B cell (primary cell): Measurements from ENCODE around the gene ZMIZ1. TPM values are rescaled to one million over a fixed set of nuclear protein-coding genes. Genes with fewer than 3 reads are reported as not detected.

Experiments
- ATAC-seq: fragments of 200-7000 bp; cut with Tn5 transposase; one replicate; pipeline ENCODE4 v1.10.0; 2021; ENCODE audit warnings: low read depth, mild to moderate bottlenecking, moderate number of reproducible peaks, moderate library complexity
- CTCF ChIA-PET: fragments of 350-600 bp; sonication (Branson Sonifier 250); formaldehyde crosslinking; loops from one replicate; lab custom pipeline; 2021; ENCODE audit warnings: antibody characterized with exemption, inconsistent platforms; lab: Charles Lee
- POLR2A ChIA-PET: fragments of 350-600 bp; sonication (Branson Sonifier 250); formaldehyde crosslinking; loops from one replicate; lab custom pipeline; 2021; ENCODE audit warnings: antibody characterized with exemption; lab: Charles Lee
- DNase-seq: peaks from one replicate; pipeline ENCODE4 v3.0.0; 2013
- H2AFZ ChIP-seq: 2 replicates; pipeline ENCODE4 v1.6.1; 2012; ENCODE audit warnings: mild to moderate bottlenecking, low read depth, low read length; ENCODE audit not compliant: insufficient read depth, poor library complexity, severe bottlenecking
- H3K27ac ChIP-seq, 2 donors: 1 replicate in 1 of 2; 2 replicates in 1 of 2; pipeline ENCODE4 v1.5.1; 2012 to 2013; ENCODE audit warnings: low read length in 2 of 2, mild to moderate bottlenecking in 2 of 2, moderate library complexity in 1 of 2
- H3K27me3 ChIP-seq, 4 experiments: fragments of 200-600 bp in 1 of 4; sonication (generic) in 1 of 4; replicated peaks in 1 of 4; 1 replicate in 2 of 4; 2 replicates in 2 of 4; pipeline versions ENCODE4 v1.6.1 to v1.7.0; 2013 to 2016; ENCODE audit warnings: low read length in 3 of 4, mild to moderate bottlenecking in 2 of 4, mixed read lengths in 1 of 4, moderate library complexity in 1 of 4; ENCODE audit not compliant: insufficient read depth in 4 of 4, control insufficient read depth in 3 of 4; ENCODE audit errors: control extremely low read depth in 1 of 4
- H3K36me3 ChIP-seq, 2 experiments: replicated peaks in 1 of 2; 1 replicate in 1 of 2; 2 replicates in 1 of 2; pipeline versions ENCODE4 v1.6.1 to v1.7.1; 2013; ENCODE audit warnings: low read length in 1 of 2; ENCODE audit not compliant: insufficient read depth in 2 of 2, control insufficient read depth in 1 of 2; ENCODE audit errors: control extremely low read depth in 1 of 2, extremely low read depth in 1 of 2
- H3K4me1 ChIP-seq, 2 donors: fragments of 200-600 bp in 1 of 2; sonication (generic) in 1 of 2; 1 replicate in 1 of 2; 2 replicates in 1 of 2; pipeline versions ENCODE4 v1.5.1 to v1.6.1; 2013 to 2017; ENCODE audit warnings: low read length in 2 of 2; ENCODE audit not compliant: control insufficient read depth in 2 of 2, insufficient read depth in 2 of 2
- H3K4me2 ChIP-seq: replicated peaks from 2 replicates; pipeline ENCODE3; 2012; ENCODE audit warnings: mild to moderate bottlenecking, low read depth, low read length; ENCODE audit not compliant: poor library complexity, severe bottlenecking
- H3K4me3 ChIP-seq, 5 experiments: fragments of 200-600 bp in 1 of 5; sonication (generic) in 1 of 5; 1 replicate in 3 of 5; 2 replicates in 2 of 5; pipeline versions ENCODE4 v1.5.1 to v1.7.0; 2011 to 2016; ENCODE audit warnings: low read length in 4 of 5, mild to moderate bottlenecking in 4 of 5, low read depth in 2 of 5, control low read depth in 1 of 5, moderate library complexity in 1 of 5; ENCODE audit not compliant: insufficient read depth in 1 of 5; ENCODE audit errors: control extremely low read depth in 1 of 5, extremely low read depth in 1 of 5
- H3K79me2 ChIP-seq: fragments of 200-600 bp; sonication (generic); one replicate; pipeline ENCODE4 v1.6.0; 2016; ENCODE audit warnings: low read length; ENCODE audit not compliant: control insufficient read depth, insufficient read depth
- H3K9ac ChIP-seq: fragments of 200-600 bp; sonication (generic); 2 replicates; pipeline ENCODE4 v1.6.1; 2017; ENCODE audit warnings: mild to moderate bottlenecking, low read length, moderate library complexity
- H3K9me3 ChIP-seq, 3 donors: one replicate each; pipeline versions ENCODE4 v1.6.1 to v1.7.1; 2013; ENCODE audit warnings: low read length in 2 of 3; ENCODE audit not compliant: control insufficient read depth in 2 of 3, insufficient read depth in 1 of 3; ENCODE audit errors: control extremely low read depth in 1 of 3
- H4K20me1 ChIP-seq: 2 replicates; pipeline ENCODE4 v1.6.0; 2012; ENCODE audit warnings: mild to moderate bottlenecking, low read length; ENCODE audit not compliant: insufficient read depth, control insufficient read depth, poor library complexity, severe bottlenecking
- H3K27ac Mint-ChIP-seq: one replicate; pipeline ENCODE4 v1.8.0; 2021; ENCODE audit warnings: mixed read lengths
- H3K27me3 Mint-ChIP-seq: one replicate; pipeline ENCODE4 v1.8.0; 2021; ENCODE audit warnings: mixed read lengths
- H3K4me1 Mint-ChIP-seq: one replicate; pipeline ENCODE4 v1.8.0; 2021; ENCODE audit warnings: mixed read lengths
- H3K4me3 Mint-ChIP-seq: one replicate; pipeline ENCODE4 v1.8.0; 2021; ENCODE audit warnings: mixed read lengths
- H3K9me3 Mint-ChIP-seq: one replicate; pipeline ENCODE4 v1.8.0; 2022; ENCODE audit warnings: mixed read lengths; ENCODE audit not compliant: insufficient read depth
- EZH2 ChIP-seq: IDR thresholded peaks from 2 replicates; pipeline ENCODE4 v1.6.1; 2012; ENCODE audit warnings: borderline replicate concordance, low read depth, mild to moderate bottlenecking, moderate library complexity, low read length; ENCODE audit not compliant: insufficient read depth, poor library complexity, severe bottlenecking
- WGBS: methylation state at CpG from one replicate; pipeline ENCODE4 v1.1.5; 2013; ENCODE audit warnings: missing lambda C conversion rate; ENCODE audit not compliant: insufficient coverage; 5-methylcytosine and 5-hydroxymethylcytosine counted together
- intact Hi-C: fragments of 100-400 bp; cut with micrococcal nuclease; formaldehyde crosslinking; loops from one replicate; pipeline ENCODE4 v1.10.0; 2022
- polyA plus RNA-seq: library from polyadenylated mRNA; depleted of rRNA; stranded (reverse); fragments of >200 nt; gene quantifications from 2 replicates; pipeline ENCODE4 v1.2.3, GENCODE V29; 2012
- total RNA-seq, 2 donors: library from RNA; stranded (reverse); fragments of 120-200 nt in 1 of 2; gene quantifications; 1 replicate in 1 of 2; 2 replicates in 1 of 2; pipeline versions ENCODE4 v1.2.3 to v1.2.4, GENCODE V29; 2013 to 2022
- TF ChIP-seq, protein P1 (sequence below): fragments of 200-600 bp; IDR thresholded peaks from one replicate; pipeline ENCODE4 v1.8.0; 2022; ENCODE audit warnings: antibody characterized with exemption, mild to moderate bottlenecking

ZMIZ1 gene
- total and polyA plus RNA-seq, 2 donors (not counting 1 experiment from before 2014, with no cell fraction given): 14.3 to 64.9 TPM

DNA sequence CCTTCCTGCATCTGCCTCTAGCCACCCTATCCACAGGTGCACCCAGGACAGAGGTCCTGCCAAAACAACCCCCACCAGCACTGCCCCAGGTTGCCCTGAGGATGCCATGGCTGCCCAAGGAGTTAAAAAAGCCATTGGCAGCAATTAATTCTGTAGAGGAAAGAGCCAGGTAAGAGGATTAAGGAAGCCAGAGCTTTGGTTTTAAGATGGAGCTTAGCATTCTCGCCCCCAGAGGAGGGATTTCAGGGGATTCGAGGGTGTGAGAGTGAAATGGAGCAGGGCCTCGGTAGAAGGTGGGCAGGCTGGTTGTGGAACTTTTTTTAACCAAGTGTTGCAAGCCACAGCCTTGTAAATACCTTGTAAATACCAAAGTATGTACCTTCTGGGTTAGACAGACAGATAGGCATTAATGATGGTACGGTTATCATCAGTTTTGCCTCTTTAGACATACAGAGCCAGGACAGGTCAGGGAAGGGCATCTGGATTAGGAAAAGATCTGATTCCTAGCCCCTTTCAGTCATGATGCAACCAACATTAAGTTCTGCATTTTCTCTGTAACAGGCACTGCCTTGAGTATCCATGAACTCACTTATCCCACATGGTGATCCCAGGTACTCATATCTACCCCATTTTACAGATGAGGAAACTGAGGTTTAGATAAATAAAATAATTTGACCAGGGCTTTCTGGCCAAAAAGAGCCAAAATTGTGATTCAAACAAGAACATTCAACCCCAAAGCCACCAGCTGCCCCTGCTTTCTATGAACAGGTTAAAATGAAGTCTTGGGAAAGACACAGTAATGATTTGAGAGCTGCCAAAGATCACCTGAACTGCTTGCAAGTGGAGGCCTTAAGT, 157.9 kb downstream of the ZMIZ1 start:
- 83% methylated on average over 4 of the region's 4 CpGs for WGBS
- no peaks in the 10 kb centered on the region for H3K9me3 Mint-ChIP-seq
- intact Hi-C loops: no loop called here
- ChIA-PET POLR2A (no interaction called here), CTCF (no interaction called here)
- H3K27ac Mint-ChIP-seq: no peak overlapping the region
- H3K4me1 Mint-ChIP-seq: peaks cover 28% of the 10 kb centered on the region
- no peak overlapping the region for H2AFZ ChIP-seq
- ATAC-seq (no peak), DNase-seq (no peak)
- no peaks in the 10 kb centered on the region for H3K36me3 ChIP-seq
- peaks cover 23 to 26% of the 10 kb centered on the region in 2 donors for H3K4me1 ChIP-seq
- H3K9ac ChIP-seq: no peak overlapping the region
- no peaks in the 10 kb centered on the region for H3K79me2 ChIP-seq
- no peaks in the 10 kb centered on the region for H3K9me3 ChIP-seq
- no peak overlapping the region for H3K4me3 ChIP-seq
- TF ChIP-seq EZH2: no peak
- TF ChIP-seq, protein P1, sequence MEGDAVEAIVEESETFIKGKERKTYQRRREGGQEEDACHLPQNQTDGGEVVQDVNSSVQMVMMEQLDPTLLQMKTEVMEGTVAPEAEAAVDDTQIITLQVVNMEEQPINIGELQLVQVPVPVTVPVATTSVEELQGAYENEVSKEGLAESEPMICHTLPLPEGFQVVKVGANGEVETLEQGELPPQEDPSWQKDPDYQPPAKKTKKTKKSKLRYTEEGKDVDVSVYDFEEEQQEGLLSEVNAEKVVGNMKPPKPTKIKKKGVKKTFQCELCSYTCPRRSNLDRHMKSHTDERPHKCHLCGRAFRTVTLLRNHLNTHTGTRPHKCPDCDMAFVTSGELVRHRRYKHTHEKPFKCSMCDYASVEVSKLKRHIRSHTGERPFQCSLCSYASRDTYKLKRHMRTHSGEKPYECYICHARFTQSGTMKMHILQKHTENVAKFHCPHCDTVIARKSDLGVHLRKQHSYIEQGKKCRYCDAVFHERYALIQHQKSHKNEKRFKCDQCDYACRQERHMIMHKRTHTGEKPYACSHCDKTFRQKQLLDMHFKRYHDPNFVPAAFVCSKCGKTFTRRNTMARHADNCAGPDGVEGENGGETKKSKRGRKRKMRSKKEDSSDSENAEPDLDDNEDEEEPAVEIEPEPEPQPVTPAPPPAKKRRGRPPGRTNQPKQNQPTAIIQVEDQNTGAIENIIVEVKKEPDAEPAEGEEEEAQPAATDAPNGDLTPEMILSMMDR: no peak
- H3K27me3 Mint-ChIP-seq: no peaks in the 10 kb centered on the region
- H3K27ac ChIP-seq: no peak overlapping the region
- H3K27me3 ChIP-seq: no peaks in the 10 kb centered on the region
- H3K4me3 Mint-ChIP-seq: no peak overlapping the region
- H4K20me1 ChIP-seq: no peaks in the 10 kb centered on the region
- no peak overlapping the region for H3K4me2 ChIP-seq

DNA sequence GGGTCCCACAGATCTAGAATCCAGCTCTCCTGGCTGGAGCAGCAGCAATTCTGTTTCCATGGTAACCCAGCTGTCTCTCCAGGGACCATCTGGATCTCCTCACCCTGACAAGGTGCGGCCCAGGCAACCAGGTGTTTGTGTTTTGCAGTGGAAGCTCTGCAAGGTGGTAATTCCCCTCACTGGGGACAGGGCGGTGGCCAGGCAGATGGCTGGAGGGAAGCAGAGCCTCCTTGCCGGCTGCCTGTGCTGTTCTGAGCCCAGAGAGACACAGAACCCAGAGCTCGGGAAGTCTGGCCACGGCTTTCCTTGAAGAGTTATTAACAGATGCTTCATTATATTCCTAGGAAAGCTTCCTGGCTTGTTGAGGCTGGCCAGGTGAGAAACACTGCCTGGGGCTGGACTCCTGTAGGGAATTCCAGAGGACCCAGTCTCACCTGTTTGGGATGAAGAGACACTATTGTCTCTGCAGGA, 160.3 kb downstream of the ZMIZ1 start:
- CTCF ChIA-PET: interaction anchor here (0.8 to 1.4 kb wide), 4 partner anchors 11 to 145 kb away, joined by 3 to 5 read pairs (median 4); no protein-coding TSS in a partner anchor

More for the DNA sequence above, 160.3 kb downstream of the ZMIZ1 start:
- Histone ChIP-seq H4K20me1 (no peaks in the 10 kb centered on the region), H3K9ac (peak overlapping the region; percentile 7), H3K9me3 (no peaks in the 10 kb centered on the region), H3K27ac (no peak overlapping the region), H2AFZ (no peak overlapping the region), H3K36me3 (no peaks in the 10 kb centered on the region), H3K4me2 (peak overlapping the region; percentile 18), H3K4me3 (no peak overlapping the region), H3K4me1 (peaks cover 23 to 26% of the 10 kb centered on the region in 2 donors), H3K27me3 (no peaks in the 10 kb centered on the region), H3K79me2 (no peaks in the 10 kb centered on the region)
- 65% methylated on average over 4 of the region's 5 CpGs for WGBS
- ATAC-seq: peak; percentile 48
- TF ChIP-seq, protein P1: no peak
- TF ChIP-seq EZH2: no peak
- POLR2A ChIA-PET: no interaction called here
- intact Hi-C loops: no loop called here
- peak; percentile 35 for DNase-seq
- Mint-ChIP-seq H3K4me3 (no peak overlapping the region), H3K4me1 (peaks cover 28% of the 10 kb centered on the region), H3K9me3 (no peaks in the 10 kb centered on the region), H3K27me3 (no peaks in the 10 kb centered on the region), H3K27ac (no peak overlapping the region)
